Measurements from ENCODE around the gene CSNK2A3. TPM values are rescaled to one million over a fixed set of nuclear protein-coding genes. Genes with fewer than 3 reads are reported as not detected.

CSNK2A3 gene
- total RNA-seq, 1 experiment from 2014 or later = 1.7 TPM

DNA sequence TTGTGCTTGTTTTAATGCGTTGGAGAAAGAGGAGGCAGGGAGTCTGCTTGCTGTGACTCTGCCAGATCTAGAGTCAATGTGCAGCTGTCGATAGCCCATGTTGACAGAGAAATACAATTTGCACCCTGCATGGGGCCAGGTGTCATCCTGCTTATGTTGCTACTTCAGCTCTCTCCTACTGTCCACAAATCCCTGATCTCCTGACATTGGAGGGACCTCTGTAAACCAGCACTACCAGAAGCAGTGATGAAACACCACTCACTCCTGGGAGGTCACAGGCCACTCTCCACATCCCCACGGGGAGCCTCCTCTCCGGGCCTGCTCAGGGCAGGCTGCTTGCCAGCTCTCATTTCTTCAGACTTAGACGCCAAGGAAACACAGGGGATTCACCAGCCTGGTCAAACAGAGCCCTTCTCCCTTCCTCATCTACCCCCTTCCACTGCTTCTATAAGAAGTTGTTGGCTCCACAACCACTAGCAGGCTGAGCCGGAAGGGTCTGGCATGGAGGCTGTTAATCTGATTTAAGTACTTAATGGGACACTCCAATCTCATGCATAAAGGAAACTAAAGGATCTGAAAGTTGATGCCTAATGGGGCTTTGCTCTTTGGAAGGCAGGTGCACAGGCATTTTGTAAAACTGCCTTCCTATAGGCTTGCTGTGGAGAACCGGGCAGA is 29.9 kb upstream of the CSNK2A3 start:
- Histone ChIP-seq H3T11ph (ENCODE audit: low read length) (no peak overlapping the region), H3K4me1 (ENCODE audit: insufficient read depth, low read length) (no peaks in the 10 kb centered on the region), H3K79me2 (ENCODE audit: insufficient read depth, low read length) (no peaks in the 10 kb centered on the region), H4K91ac (ENCODE audit: insufficient read length, low read depth, low read length) (no peak overlapping the region), H3K27ac (ENCODE audit: insufficient read length, low read depth, low read length) (no peak overlapping the region), H2BK5ac (ENCODE audit: insufficient read length, low read length) (no peak overlapping the region), H3K18ac (ENCODE audit: insufficient read length, low read depth, low read length) (no peak overlapping the region), H3K9ac (ENCODE audit: extremely low read depth, insufficient read length, low read length) (no peak overlapping the region), H4K8ac (replicated peaks; ENCODE audit: insufficient read length, low read depth, low read length) (no peak overlapping the region), H2AFZ (ENCODE audit: low read length) (no peak overlapping the region), H3K9me3 (ENCODE audit: control insufficient read depth, low read depth, low read length) (no peaks in the 10 kb centered on the region), H2BK15ac (ENCODE audit: low read depth, low read length) (no peak overlapping the region), H3K4me2 (ENCODE audit: insufficient read depth, insufficient read length, low read length) (no peak overlapping the region), H3K79me1 (ENCODE audit: insufficient read depth, low read depth, low read length, poor library complexity, severe bottlenecking) (no peaks in the 10 kb centered on the region), H3K23me2 (ENCODE audit: insufficient read length, low read depth, low read length, poor library complexity, severe bottlenecking) (no peaks in the 10 kb centered on the region), H3K27me3 (ENCODE audit: insufficient read depth, low read length) (no peaks in the 10 kb centered on the region), H2AK5ac (ENCODE audit: insufficient read length, low read length) (no peak overlapping the region), H3K23ac (ENCODE audit: insufficient read length, low read depth, low read length) (no peak overlapping the region), H2BK120ac (ENCODE audit: low read depth, low read length, poor library complexity, severe bottlenecking) (no peak overlapping the region), H2BK20ac (ENCODE audit: low read depth, low read length, poor library complexity, severe bottlenecking) (no peak overlapping the region), H4K5ac (ENCODE audit: insufficient read length, low read depth, low read length) (no peak overlapping the region), H2BK12ac (ENCODE audit: insufficient read length, low read depth, low read length) (no peak overlapping the region), H3K14ac (ENCODE audit: insufficient read depth, low read length) (no peak overlapping the region; the same call in 1 of the 2 replicates), H3K56ac (ENCODE audit: insufficient read length, low read depth, low read length) (no peak overlapping the region), H3K4ac (ENCODE audit: low read depth, low read length) (no peak overlapping the region), H4K20me1 (ENCODE audit: control insufficient read depth, insufficient read depth, insufficient read length) (no peaks in the 10 kb centered on the region)
- no peak for DNase-seq
- H3K4me3 Mint-ChIP-seq = no peak overlapping the region
- peaks cover 0 to 4% of the 10 kb centered on the region in 2 experiments; a peak in 1 of 5 replicates for H3K9me3 Mint-ChIP-seq
- H3K36me3 Mint-ChIP-seq (ENCODE audit: insufficient read depth in 1 of 3, low read depth in 3 of 3) = peaks cover 0 to 2% (median 0%) of the 10 kb centered on the region in 3 experiments; a peak in 2 of 7 replicates
- H3K27me3 Mint-ChIP-seq (ENCODE audit: low read depth) = peaks cover 5% of the 10 kb centered on the region
- TF ChIP-seq, protein P1, sequence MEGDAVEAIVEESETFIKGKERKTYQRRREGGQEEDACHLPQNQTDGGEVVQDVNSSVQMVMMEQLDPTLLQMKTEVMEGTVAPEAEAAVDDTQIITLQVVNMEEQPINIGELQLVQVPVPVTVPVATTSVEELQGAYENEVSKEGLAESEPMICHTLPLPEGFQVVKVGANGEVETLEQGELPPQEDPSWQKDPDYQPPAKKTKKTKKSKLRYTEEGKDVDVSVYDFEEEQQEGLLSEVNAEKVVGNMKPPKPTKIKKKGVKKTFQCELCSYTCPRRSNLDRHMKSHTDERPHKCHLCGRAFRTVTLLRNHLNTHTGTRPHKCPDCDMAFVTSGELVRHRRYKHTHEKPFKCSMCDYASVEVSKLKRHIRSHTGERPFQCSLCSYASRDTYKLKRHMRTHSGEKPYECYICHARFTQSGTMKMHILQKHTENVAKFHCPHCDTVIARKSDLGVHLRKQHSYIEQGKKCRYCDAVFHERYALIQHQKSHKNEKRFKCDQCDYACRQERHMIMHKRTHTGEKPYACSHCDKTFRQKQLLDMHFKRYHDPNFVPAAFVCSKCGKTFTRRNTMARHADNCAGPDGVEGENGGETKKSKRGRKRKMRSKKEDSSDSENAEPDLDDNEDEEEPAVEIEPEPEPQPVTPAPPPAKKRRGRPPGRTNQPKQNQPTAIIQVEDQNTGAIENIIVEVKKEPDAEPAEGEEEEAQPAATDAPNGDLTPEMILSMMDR (conservative IDR thresholded peaks at IDR 0.05) = no peak
- H3K4me1 Mint-ChIP-seq = peaks cover 16 to 18% of the 10 kb centered on the region in 2 experiments
- H3K27ac Mint-ChIP-seq = peak overlapping the region in 1 of 3 experiments; percentile 11; a peak in 1 of 7 replicates
- WGBS (ENCODE audit: extremely low coverage, insufficient read length, low lambda C conversion rate) = 100% methylated on average over 1 of the region's 7 CpGs

Measured in H9 (cell line).